HG03095 (cell line): Measurements from ENCODE around the gene OR6J1.
"Not testable (repeated sequence)": the region's sequence is repeated elsewhere in the genome, so short reads cannot be mapped to it uniquely, and the experiment has no call there.

Experiments
- ATAC-seq: cut with Tn5 transposase; IDR thresholded peaks from one replicate; pipeline ENCODE4 v1.9.1; 2021; ENCODE audit warnings: moderate library complexity; ENCODE audit not compliant: unreplicated experiment

OR6J1 gene

DNA sequence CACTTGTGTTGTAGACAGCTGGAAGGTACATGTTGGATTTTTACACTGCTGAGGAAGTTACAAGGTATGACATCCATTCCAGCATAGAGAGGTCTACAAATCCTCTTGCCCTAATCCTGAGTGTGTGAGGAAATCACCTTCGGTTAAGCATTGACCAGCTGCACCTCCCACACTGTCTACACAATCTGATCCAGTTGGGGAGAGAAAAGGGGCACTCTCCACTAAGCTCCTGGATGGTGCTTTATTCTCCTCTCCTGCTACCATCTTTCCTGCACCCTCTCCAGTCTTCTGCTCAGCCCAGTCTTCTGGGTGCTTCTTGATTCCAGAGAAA is at the start of gene OR6J1:
TSS of gene OR6J1 (minus strand) at position 48 of the 331 bp plus-strand sequence. CDS start 9,541 bp downstream, outside the sequence.
- no peak for ATAC-seq

DNA sequence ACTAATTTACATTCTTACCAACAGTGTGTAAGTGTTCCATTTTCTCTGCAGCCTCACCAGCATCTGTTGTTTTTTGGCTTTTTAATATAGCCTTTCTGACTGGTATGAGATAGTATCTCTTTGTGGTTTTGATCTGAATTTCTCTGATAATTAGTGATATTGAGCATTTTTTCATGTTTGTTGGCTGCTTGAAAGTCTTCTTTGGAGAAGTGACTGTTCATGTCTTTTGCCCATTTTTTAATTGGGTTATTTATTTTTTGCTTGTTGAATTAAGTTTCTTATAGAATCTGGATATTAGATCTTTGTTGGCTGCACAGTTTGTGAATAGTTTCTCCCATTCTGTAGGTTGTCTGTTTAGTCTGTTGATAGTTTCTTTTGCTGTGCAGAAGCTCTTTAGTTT is 48.0 kb upstream of the OR6J1 start:
- ATAC-seq: no peak

DNA sequence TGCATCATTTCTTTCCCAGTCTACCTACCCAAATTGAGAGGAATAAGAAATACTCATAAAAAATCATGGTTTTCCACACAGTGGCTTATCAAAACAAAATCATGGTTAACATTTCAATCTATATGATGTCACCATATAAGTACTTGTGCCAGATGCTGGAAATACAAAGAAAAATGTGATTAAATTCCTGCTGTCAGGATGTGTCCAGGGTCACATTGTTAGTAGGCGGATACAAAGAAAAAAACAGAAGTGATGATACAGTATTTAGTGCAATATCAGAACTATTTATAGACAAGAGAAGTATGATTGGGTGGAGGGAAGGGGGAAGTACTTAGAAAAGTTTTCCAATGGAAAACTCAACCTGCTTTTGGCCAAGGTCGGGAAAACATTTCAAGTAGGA is 47.0 kb upstream of the OR6J1 start:
- no peak for ATAC-seq

DNA sequence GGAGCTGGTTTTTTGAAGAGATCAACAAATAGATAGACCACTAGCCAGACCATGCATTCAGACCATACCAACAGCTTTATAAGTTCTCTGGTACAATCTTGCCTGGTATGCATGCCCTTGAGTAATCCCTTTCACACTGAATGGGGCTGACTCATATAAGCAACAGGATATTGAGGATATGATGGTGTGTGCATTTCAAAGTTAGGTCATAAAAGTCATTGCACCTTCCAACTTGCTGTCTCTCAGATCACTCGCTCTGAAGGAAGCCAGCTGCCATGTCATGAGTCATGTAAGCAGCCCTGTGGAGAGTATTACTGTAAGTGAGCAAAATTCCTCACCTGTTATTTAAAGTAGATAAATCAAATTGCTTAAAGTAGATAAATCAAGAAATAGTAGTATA is 45.0 kb upstream of the OR6J1 start:
- no peak for ATAC-seq

DNA sequence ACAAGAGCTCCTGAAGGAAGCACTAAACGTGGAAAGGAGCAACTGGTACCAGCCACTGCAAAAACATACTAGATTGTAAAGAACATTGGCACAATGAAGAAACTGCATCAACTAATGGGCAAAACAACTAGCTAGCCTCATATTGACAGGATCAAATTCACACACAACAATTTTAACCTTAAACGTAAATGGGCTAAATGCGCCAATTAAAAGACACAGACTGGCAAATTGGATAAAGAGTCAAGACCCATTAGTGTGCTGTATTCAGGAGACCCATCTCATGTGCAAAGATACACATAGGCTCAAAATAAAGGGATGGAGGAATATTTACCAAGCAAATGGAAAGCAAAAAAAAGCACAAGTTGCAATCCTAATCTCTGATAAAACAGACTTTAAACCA is 43.8 kb upstream of the OR6J1 start:
- not testable (repeated sequence) for ATAC-seq

DNA sequence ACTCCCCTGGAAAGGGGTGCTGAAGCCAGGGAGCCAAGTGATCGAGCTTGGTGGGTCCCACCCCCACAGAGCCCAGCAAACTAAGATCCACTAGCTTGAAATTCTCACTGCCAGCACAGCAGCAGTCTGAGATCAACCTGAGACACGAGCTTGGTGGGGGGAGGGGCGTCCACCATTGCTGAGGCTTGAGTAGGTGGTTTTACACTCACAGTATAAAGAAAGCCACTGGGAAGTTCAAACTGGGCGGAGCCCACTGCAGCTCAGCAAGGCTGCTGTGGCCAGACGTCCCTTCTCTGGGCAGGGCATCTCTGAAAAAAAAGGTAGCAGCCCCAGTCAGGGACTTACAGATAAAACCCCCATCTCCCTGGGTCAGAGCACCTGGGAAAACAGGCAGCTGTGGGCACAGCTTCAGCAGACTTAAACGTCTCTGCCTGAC is 42.0 kb upstream of the OR6J1 start:
- not testable (repeated sequence) for ATAC-seq

DNA sequence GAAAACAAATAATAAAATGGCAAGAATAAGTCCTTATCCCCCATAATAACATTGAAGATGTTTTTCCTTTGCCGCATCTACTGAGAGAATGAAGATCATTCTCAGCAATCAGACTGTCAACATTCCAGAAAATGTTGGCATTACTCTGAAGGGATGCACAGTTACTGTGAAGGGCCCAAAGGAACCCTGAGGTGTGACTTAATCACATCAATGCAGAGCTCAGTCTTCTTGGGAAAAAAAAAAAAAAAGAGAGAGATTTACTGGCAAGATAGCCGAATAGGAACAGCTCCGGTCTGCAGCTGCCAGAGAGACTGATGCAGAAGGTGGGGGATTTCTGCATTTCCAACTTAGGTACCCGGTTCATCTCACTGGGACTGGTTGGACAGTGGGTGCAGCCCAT is 41.3 kb upstream of the OR6J1 start:
- no peak for ATAC-seq

DNA sequence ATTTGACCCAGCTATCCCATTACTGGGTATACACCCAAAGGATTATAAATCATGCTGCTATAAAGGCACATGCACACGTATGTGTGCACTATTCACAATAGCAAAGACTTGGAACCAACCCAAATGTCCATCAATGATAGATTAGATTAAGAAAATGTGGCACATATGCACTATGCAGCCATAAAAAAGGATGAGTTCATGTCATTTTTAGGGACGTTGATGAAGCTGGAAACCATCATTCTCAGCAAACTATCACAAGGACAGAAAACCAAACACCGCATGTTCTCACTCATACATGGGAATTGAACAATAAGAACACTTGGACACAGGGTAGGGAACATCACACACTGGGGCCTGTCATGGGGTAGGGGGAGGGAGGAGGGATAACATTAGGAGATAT is 39.3 kb upstream of the OR6J1 start:
- not testable (repeated sequence) for ATAC-seq

DNA sequence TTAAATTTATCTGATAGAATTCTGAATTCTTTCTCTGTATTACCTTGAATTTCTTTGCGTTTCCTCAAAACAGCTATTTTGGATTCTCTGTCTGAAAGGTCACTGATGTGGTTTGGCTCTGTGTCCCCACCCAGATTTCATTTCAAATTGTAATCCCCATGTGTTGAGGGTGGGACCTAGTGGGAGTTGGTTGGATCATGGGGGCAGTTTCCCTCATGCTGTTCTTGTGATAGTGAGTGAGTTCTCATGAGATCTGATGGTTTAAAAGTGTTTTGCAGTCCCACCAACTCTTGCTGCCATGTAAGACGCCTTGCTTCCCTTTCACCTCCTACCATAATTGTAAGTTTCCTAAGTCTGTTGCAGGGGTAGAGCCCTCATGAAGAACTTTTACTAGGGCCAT is 34.1 kb upstream of the OR6J1 start:
- ATAC-seq: no peak

DNA sequence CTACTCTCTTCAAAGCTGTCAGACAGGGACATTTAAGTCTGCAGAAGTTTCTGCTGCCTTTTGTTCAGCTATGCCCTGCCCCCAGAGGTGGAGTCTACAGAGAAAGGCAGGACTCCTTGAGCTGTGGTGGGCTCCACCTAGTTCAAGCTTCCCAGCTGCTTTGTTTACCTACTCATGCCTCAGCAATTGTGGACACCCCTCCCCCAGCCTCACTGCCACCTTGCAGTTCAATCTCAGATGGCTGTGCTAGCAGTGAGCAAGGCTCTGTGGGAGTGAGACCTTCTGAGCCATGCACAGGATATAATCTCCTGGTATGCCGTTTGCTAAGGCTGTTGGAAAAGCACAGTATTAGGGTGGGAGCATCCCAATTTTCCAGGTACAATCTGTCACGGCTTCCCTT is 33.4 kb upstream of the OR6J1 start:
- ATAC-seq: not testable (repeated sequence)

DNA sequence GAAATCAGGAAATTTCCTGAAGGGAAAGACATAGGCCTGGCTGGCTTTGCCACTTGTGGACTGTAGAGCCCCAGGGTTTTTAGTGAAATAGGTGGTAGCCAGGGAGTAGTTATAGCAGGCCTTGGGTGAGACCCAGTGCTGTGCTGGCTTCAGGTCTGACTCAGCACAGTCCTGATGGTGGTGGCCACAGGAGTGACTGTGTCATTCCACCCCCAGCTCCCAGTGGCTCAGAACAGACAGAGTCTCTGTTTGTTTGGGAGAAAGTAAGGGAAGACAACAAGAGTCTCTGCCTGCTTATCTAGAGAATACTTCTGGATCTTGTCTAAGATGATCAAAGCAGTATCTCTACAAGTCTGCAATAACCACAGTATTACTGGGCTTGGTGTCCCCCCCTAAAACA is 27.5 kb upstream of the OR6J1 start:
- ATAC-seq: no peak

DNA sequence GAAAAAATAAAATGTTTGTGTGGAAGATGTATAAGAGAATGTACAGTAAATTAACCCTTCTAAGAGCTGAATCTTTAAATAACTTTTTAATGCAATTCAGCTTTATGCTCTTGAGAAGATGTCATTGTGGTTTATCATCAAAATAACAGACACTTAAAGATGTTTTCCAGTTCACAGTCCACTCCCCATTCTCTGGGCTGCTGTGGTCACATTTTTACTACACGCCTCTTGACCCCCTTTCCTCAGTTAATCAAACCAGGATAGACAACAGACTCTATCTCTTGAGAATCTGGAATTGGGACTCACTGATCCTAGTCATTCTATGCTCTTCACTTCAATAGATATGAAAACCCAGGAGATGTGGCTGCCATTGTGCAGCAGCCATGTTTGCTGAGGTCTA is 24.7 kb upstream of the OR6J1 start:
- no peak for ATAC-seq

DNA sequence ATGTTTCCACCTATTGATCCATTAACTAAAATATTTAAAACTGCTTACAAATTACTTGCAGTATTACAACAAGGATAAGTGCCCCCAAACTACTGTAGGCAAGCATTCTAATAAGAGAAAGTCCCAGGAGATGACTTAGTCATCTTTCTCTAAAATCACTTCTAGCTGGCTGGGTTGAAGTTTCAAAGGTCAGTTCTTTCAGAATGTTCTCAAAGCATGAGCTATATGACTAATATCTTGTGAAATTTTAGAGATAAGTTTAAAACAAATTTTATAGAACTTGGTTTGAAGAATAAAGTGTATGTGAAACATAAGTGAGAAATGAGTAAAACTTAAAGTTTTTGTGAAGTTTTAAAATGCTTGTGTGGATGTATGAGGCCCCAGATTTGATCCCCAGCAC is 24.3 kb upstream of the OR6J1 start:
- ATAC-seq: no peak

DNA sequence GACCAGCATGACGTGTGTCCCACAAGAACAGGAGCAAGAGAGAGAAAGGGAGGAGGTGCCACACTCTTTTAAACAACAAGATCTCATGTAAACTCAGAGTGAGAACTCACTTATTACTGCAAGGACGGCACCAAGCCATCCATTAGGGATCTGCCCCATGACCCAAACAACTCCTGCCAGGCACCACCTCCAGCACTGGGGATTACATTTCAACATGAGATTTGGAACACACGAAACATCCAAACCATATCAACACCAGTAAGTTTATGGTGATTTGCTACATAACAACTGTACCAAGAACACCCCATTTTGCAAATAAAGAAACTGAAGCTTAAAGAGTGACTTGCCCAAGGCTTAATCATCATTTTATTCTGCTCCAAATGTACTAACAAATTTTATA is 23.7 kb upstream of the OR6J1 start:
- ATAC-seq: no peak

DNA sequence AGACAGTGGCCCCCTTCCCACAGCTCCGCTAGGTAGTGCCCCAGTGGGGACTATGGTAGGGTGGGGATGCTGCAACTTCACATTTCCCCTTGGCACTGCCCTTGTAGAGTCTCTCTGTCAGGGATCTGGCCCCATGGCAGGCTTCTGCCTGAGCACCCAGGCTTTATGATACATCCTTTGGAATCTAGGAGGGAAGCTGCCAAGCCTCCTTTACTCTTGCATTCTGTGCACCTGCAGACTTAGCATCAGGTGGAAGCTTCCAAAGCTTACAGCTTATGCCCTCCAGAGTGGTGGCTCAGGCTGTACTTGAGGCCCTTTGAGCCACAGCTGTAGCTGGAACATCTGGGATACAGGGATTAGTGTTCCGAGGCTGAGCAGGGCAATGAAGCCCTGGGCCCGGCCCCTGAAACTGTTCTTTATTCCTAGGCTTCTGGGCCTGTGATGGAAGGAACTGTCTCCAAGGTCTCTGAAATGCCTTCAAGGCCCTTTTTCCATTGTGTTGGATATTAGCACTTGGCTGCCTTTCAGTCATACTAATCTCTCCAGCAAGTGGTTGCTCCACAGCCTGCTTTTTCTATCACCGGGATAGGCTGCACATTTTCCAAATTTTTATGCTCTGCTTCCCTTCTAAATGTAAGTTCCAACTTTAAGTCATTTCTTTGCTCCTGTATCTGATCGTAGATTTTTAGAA is 22.2 kb upstream of the OR6J1 start:
- no peak for ATAC-seq

DNA sequence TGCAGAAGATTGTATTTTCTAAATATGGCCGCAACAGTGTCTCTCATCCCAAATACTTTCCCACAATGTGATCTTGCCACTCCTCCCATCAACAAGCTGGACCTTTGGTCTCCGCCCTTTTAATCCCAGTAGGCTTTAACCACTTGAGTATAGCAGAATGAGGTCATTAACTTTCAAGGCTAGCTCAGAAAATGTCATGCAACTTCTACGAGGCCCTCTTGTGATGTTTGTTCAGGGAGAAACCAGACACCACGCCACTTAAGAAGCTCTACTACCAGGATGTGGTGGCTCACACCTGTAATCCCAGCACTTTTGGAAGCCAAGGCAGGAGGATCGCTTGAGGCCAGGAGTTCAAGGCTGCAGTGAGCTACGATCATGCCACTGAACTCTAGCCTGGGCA is 20.1 kb upstream of the OR6J1 start:
- no peak for ATAC-seq

DNA sequence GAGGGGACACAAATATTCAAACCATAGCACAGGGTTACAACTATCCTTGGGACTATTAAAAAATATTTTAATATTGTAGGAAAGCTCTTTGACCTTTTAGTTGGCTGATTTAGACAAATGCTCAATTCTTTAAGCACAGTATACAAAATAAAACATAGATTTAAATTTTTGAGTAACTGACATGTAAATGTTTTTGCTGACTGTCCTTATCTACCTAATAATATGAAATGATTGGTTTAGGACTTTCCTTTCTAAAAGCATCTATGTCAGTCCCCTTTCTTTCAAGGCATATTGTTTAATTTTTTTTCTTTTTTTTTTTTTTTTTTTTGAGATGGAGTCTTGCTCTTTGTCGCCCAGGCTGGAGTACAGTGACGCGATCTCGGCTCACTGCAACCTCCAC is 16.5 kb upstream of the OR6J1 start:
- no peak for ATAC-seq

DNA sequence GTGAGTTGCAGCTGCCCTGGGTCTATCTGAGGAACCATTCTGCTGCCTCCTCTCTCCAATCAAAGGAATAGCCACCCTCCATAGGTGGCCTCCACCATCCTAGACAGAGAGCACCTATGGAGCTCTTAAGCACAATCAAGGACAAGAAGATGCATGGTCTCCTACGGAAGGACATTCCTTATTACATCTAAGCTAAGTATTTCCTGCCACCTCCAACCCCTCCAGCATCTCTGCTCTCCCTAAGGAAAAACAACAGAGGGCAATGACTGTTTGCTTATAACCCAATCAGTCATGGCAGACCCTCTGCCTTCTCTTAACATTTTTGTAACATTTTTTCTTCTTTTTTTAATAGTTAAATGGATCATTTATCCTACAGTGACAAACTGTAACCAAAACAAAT is 14.8 kb upstream of the OR6J1 start:
- no peak for ATAC-seq

DNA sequence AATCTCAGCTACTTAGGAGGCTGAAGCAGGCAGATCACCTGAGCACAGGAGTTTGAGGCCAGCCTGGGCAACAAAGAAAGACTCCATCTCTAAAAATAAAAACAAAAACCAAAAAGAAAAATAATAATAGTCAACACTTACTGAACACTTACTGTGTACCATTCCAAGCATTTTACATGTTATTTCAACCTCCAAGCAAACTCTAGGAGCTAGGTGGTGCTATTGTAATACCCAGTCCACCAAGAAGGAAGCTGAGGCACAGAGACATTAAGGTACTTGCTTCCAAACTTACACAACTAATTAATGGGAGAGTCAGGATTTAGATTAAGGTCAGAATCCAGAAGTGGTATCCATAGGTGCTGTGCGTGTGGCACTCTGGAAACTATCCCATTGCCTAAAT is 13.7 kb upstream of the OR6J1 start:
- no peak for ATAC-seq

DNA sequence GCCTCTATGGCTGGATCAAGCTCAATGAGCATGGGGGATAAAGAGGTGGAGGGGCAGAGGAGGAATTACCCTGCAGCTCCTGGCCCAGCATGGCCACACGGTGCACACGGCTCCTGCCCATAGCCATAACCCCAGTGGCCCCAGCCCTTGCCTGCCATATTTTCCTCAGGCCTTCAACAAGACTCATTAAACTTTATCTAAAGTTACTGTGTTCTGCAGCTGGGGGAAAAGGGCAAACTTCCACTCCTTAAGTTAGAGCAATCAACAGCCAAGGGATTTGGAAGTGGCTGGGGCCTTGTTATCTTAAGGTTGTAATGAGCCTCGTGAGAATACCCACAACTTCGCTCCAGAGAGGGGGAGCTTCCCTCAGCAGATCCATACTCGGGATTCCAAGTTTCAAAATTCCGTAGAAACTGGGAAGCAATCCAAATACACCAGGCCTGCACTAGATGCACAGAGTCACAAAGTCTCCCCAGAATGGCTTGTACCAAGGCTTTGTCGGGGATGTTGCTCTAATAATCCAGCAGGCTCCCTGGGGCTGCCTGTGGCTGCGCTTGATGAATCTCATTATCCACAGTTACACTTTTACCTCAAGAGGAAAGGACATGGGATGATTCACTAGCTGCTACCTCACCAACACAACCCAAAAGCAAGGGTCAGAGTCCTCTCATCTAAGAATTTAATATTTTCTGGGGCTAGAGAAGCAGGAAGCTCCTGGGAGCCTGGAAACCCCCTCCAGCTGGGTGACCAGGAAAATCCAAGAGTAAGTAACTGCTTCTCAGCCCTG is 13.0 kb upstream of the OR6J1 start:
- ATAC-seq: no peak

DNA sequence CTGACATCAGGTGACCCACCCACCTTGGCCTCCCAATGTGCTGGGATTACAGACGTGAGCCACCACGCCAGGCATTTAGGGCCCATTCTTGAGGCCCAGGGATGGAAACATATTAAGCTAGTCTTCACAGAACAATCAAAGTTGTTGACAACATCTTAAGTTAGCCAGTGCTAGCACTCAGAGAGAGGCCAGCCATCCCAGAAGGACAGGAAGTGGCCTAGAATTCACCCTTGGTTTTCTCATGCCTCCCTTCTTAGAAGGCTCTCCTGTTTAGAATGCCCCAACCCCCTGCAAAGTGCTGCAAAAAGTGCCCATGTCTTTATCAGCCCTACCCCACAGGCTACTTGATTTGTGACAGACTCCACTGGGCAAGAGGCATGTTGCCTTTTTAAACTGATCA is 12.1 kb upstream of the OR6J1 start:
- no peak for ATAC-seq

DNA sequence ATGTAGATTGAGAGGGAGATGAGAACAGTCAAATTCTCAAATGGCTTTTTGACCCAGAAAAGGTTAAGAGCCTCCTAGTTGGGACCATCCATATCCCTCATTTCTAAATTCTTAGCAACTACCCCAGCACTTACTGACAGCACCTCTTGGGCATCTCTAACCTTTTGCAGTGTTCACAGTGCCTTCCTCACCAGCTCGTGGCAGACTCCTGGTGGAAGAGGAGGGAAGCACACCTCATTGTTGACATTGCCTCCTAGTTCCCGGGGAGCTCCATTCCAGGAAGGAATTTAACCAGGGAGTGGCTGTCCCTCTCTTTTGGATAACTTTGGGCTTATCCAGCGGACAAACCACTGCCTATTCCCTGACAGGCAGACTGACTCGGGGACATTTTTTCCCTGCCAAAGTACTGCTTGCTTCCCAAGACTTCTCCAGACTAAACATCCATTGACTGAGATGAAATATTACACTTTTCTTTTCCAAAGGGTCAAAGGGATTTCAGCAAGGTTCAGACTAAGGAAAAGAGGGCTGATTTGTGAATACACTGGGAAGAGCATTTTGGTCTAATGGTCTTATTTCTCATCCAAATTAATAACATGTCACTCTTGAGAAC is 9.0 kb upstream of the OR6J1 start:
- ATAC-seq: no peak
